GM12865 (cell line): ENCODE measurements around the gene RUNDC1.

Experiments
- DNase-seq: peaks from one replicate; pipeline ENCODE4 v3.0.0; 2010; ENCODE audit warnings: low read depth
- H3K4me3 ChIP-seq: 2 replicates; pipeline ENCODE4 v1.5.1; 2011; ENCODE audit warnings: mild to moderate bottlenecking, low read depth, low read length, control low read depth
- TF ChIP-seq, protein P1 (sequence below): IDR thresholded peaks from 2 replicates; pipeline ENCODE4 v1.5.1; 2011; ENCODE audit warnings: low read length, control low read depth, low read depth, inconsistent platforms; ENCODE audit not compliant: insufficient read depth; ENCODE audit errors: missing control alignments

Gene RUNDC1

DNA sequence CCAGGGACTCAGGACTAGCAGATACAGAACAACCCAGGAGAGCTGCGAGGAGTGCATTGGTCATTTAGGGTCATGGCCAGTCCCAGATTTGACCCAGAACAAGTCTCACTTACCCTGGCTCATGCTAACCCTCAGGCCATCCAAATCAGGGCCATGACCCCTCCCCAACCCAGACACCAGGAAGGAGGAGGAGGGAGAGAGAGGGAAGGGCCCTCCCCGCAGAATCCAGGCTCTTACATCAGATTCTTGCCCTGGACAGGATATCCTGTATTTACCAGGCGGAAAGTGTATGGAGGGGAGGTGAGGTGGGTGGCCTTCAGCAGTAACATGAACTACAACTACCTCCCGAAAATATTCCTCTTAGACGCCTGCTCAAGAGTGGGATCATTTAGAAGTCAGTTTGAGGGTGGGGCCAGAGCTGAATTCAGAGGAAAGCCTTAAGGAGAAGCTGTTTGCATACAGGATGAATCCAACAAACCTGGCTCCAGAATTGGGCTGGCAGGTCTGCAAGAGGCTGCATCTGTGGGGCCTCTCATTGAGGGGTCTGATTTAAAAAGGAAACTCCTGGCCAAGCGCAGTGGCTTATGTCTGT lies 39.8 kb downstream of the RUNDC1 start:
- no peak overlapping the region for H3K4me3 ChIP-seq
- TF ChIP-seq, protein P1, sequence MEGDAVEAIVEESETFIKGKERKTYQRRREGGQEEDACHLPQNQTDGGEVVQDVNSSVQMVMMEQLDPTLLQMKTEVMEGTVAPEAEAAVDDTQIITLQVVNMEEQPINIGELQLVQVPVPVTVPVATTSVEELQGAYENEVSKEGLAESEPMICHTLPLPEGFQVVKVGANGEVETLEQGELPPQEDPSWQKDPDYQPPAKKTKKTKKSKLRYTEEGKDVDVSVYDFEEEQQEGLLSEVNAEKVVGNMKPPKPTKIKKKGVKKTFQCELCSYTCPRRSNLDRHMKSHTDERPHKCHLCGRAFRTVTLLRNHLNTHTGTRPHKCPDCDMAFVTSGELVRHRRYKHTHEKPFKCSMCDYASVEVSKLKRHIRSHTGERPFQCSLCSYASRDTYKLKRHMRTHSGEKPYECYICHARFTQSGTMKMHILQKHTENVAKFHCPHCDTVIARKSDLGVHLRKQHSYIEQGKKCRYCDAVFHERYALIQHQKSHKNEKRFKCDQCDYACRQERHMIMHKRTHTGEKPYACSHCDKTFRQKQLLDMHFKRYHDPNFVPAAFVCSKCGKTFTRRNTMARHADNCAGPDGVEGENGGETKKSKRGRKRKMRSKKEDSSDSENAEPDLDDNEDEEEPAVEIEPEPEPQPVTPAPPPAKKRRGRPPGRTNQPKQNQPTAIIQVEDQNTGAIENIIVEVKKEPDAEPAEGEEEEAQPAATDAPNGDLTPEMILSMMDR: no peak
- DNase-seq: no peak

- no peak for DNase-seq
- H3K4me3 ChIP-seq: peak overlapping the region; percentile 68
- TF ChIP-seq, protein P1: no peak
Measured at GRCh38 chr17:43020789-43021740, 40.7 kb downstream of the RUNDC1 start.

GRCh38 chr17:43021741-43022512 lies 41.6 kb downstream of the RUNDC1 start, which contains the start of gene VAT1:
Gene VAT1 (minus strand): TSS chr17:43022385. CDS start chr17:43022322, 63 bp downstream.
- TF ChIP-seq, protein P1: no peak
- peak; percentile 61 for DNase-seq
- peak within 1 kb of the TSS; percentile 68 for H3K4me3 ChIP-seq

DNA sequence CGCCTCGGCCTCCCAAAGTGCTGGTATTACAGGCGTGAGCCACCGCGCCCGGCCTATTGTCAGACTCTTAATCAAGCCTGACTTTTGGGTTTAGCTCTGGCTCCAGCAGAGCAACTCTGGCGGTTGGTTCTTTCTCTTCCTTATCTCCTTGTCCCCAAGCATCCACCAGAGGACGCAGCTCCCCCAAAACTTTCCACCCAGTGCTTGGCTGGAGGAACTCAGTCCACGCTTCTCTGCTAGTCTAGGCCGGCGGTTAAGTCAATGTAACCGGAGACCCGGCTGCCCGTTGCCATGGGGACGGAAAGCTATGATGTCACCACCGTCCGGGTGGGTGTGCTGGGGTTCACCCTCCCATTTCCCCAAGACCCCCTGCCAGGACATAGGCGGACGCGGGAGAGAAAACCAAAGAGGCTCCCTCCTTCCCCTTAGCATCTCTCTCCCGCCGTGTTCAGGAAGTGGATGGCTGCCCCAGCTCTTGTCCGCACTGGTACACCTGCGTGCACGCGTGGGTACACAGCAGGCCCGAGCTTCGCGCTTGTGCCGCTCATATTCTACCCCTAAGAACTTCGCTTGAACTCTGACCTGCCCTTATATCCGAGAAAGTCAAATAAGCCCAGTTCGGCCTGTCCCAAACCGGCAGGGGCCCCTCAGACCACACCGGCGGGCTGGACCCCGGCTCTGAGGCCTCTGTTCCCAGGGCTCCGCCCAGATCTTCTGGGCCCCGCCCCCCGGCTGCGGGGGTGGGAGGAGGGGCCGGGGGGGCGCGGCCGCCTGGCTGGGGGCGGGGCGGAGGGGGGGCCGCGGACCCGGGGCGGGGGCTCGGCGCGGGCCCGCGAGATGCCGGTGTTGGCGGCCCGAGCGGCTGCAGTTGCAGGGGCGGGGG lies 44.3 kb downstream of the RUNDC1 start, which contains the start of gene RND2:
TSS of gene RND2 (plus strand) at position 825 of the 883 bp plus-strand sequence. CDS start 117 bp downstream, outside the sequence.
- peak; percentile 88 for DNase-seq
- TF ChIP-seq, protein P1: peak; percentile 76

GRCh38 chr17:43025290-43025657 lies 44.9 kb downstream of the RUNDC1 start:
- no peak overlapping the region for H3K4me3 ChIP-seq
- TF ChIP-seq, protein P1: no peak
- DNase-seq: no peak

More for the DNA sequence above, 44.3 kb downstream of the RUNDC1 start, which contains the start of gene RND2:
- H3K4me3 ChIP-seq: peak within 1 kb of the TSS; percentile 44
